Measurements from ENCODE around the gene GGTLC3. TPM values are rescaled to one million over a fixed set of nuclear protein-coding genes. Genes with fewer than 3 reads are reported as not detected.
"Not testable (repeated sequence)": the region's sequence is repeated elsewhere in the genome, so short reads cannot be mapped to it uniquely, and the experiment has no call there.

Gene GGTLC3
- polyA plus RNA-seq, 4 donors: 0.25 to 0.30 (median 0.28) TPM; not detected in 1

GRCh38 chr22:18522762-18523161, 4.8 kb upstream of the GGTLC3 start:
- not testable (repeated sequence) for DNase-seq (ENCODE audit: low read depth in 4 of 4, low spot score in 2 of 4)

DNA sequence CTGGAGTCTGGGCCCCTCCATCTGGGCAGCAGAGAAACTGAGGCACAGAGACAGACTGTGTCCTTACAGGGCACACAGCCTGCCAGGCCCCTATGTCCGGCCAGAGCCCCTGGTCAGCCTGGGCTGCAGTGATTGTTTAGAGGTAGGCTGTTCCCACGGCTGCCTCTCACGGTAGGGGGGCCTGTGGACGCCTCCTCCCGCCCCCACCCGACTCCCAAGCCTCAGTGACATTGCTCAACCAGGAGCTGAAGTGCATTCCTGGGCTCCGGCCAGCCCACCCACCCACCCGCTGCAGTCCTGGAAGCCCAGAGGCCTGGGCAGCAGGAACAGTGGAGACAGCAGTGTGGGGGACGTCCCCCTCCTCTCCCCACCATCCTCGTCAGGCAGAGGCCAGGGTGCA, 4.5 kb downstream of the GGTLC3 start:
- DNase-seq (ENCODE audit: low read depth in 4 of 4, low spot score in 2 of 4): not testable (repeated sequence)

GRCh38 chr22:18512378-18512777, 5.6 kb downstream of the GGTLC3 start:
- not testable (repeated sequence) for DNase-seq (ENCODE audit: low read depth in 4 of 4, low spot score in 2 of 4)

- not testable (repeated sequence) for DNase-seq (ENCODE audit: low read depth in 4 of 4, low spot score in 2 of 4)
Measured at GRCh38 chr22:18511327-18511726, 6.6 kb downstream of the GGTLC3 start.

- DNase-seq (ENCODE audit: low read depth in 4 of 4, low spot score in 2 of 4): not testable (repeated sequence)
Measured at GRCh38 chr22:18496227-18496626, 21.7 kb downstream of the GGTLC3 start.

Other genes starting within 250 kb of the GGTLC3 start
- 1 to 10 TPM in 1 of 4 donors, under 1 TPM in 2, not detected in 1; 0.45 to 3.9 (median 0.55) TPM for gene TMEM191B, start 9.6 kb upstream of the GGTLC3 start, polyA plus RNA-seq (ENCODE audit: insufficient read length in 4 of 4)
- under 1 TPM; 0.30 to 0.51 (median 0.38) TPM for gene RIMBP3, start 93.8 kb upstream of the GGTLC3 start, polyA plus RNA-seq (ENCODE audit: insufficient read length in 4 of 4)

All from left renal cortex interstitium (tissue), 4 donors.